Stimulated activated CD4-positive, alpha-beta T cell treated with anti-CD3 and anti-CD28 coated beads, Interleukin-4, amount 100 ng/mL, for 24 hours (primary cell): ENCODE measurements around the gene KLHDC8B.
"Not testable (repeated sequence)": the region's sequence is repeated elsewhere in the genome, so short reads cannot be mapped to it uniquely, and the experiment has no call there.

Experiments used
- DNase-seq: peaks from one replicate; pipeline ENCODE4 v3.0.0-alpha.2; 2020

Gene KLHDC8B

GRCh38 chr3:49198161-49198560 is 26.8 kb downstream of the KLHDC8B start:
- no peak for DNase-seq

- DNase-seq, result no peak
Measured at GRCh38 chr3:49198611-49199230, 27.3 kb downstream of the KLHDC8B start.

- no peak for DNase-seq
Measured at GRCh38 chr3:49199239-49199899, 28.0 kb downstream of the KLHDC8B start.

GRCh38 chr3:49199900-49200281 is 28.5 kb downstream of the KLHDC8B start:
- DNase-seq, result no peak

- no peak for DNase-seq
Measured at GRCh38 chr3:49213541-49213943, 42.1 kb downstream of the KLHDC8B start.

GRCh38 chr3:49213998-49214397 is 42.6 kb downstream of the KLHDC8B start:
- no peak for DNase-seq

- not testable (repeated sequence) for DNase-seq
Measured at GRCh38 chr3:49216687-49217086, 45.3 kb downstream of the KLHDC8B start.

GRCh38 chr3:49217108-49217507 is 45.7 kb downstream of the KLHDC8B start:
- DNase-seq, result not testable (repeated sequence)

- DNase-seq, result no peak
Measured at GRCh38 chr3:49217688-49218470, 46.5 kb downstream of the KLHDC8B start.

GRCh38 chr3:49218471-49218989 is 47.1 kb downstream of the KLHDC8B start:
- DNase-seq, result not testable (repeated sequence)

GRCh38 chr3:49219132-49219531 is 47.7 kb downstream of the KLHDC8B start:
- no peak for DNase-seq

- DNase-seq, result not testable (repeated sequence)
Measured at GRCh38 chr3:49220985-49221563, 49.7 kb downstream of the KLHDC8B start.

- no peak for DNase-seq
Measured at GRCh38 chr3:49222002-49222401, 50.6 kb downstream of the KLHDC8B start.
